Neuron (in vitro differentiated cells): ENCODE measurements around the gene MESD.

Source experiments
- H2AFZ ChIP-seq: one replicate; pipeline ENCODE4 v1.6.1; 2013; ENCODE audit warnings: low read depth, mild to moderate bottlenecking, inconsistent platforms, low read length, moderate library complexity
- H3K27me3 ChIP-seq: one replicate; pipeline ENCODE4 v1.6.1; 2013; ENCODE audit warnings: low read length; ENCODE audit not compliant: insufficient read depth
- H3K36me3 ChIP-seq: one replicate; pipeline ENCODE4 v1.6.1; 2013; ENCODE audit warnings: low read length; ENCODE audit not compliant: insufficient read depth
- H3K4me1 ChIP-seq: one replicate; pipeline ENCODE4 v1.6.1; 2013; ENCODE audit warnings: low read length; ENCODE audit not compliant: insufficient read depth
- H3K4me3 ChIP-seq: 2 replicates; pipeline ENCODE4 v1.5.1; 2013; ENCODE audit warnings: mild to moderate bottlenecking, low read length, moderate library complexity
- H3K9me3 ChIP-seq: one replicate; pipeline ENCODE4 v1.6.1; 2013; ENCODE audit warnings: low read length

The MESD gene

DNA sequence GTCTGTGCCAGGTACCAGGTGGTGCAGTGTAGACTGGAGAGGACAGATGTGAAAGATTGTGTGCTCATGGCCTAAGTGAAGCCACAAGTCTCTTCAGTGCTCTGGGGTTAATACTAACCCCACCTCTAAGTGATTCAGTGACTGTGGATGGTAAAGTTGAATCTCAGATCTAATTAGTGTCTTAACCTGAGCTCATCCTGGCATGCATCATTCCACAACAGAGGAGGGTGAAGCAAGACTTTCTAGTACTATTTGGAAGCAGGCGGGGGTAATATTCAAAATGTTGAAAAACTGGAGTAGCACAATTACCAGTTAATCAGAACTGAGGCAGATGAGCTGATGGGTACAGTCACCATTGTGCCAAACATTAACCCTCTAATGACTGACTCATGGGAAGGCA is 2.8 kb upstream of the MESD start:
- Histone ChIP-seq H3K36me3 (no peaks in the 10 kb centered on the region), H3K4me3 (no peak overlapping the region), H3K9me3 (no peaks in the 10 kb centered on the region), H3K4me1 (peaks cover 17% of the 10 kb centered on the region), H2AFZ (no peak overlapping the region), H3K27me3 (no peaks in the 10 kb centered on the region)

DNA sequence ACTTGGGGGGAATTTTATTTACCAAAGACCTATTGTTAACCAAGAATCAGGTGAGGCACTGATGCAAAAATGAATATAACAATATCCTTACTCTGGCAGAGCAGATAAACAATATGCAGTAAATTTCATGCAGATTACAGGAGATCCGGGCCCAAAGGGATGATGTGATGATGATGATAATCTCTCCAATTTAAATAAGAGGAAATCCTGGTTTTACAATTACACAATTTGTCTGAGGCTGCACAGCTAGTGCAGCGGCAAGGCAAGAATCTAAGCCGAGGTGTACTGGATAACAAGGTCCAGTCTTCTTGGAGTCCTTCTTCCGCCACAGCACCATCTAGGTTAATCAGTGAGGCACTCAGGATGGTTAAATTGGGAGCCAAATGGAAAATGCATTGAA is 2.4 kb upstream of the MESD start:
- Histone ChIP-seq H3K36me3 (no peaks in the 10 kb centered on the region), H3K4me1 (peaks cover 17% of the 10 kb centered on the region), H3K9me3 (no peaks in the 10 kb centered on the region), H2AFZ (no peak overlapping the region), H3K27me3 (no peaks in the 10 kb centered on the region), H3K4me3 (no peak overlapping the region)

DNA sequence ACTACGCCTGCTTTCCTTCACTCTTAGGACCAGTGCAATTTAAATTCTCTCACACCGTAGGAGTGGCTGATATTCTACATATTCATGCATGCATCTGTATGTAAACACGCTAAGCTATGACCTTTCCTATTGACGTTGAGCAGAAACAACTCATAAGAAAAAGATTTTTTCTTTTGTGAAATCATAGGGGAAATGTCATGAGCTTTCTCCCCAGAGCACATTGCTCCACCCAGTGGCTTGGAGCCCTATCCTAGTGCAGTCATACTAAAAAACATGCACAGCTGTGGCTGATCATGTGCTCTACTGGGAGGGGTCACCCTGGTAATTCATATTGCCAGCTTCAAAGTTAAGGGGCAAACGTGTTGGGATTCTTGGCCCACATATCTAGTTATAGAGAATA is 1.8 kb upstream of the MESD start:
- Histone ChIP-seq H3K9me3 (no peaks in the 10 kb centered on the region), H3K4me1 (peaks cover 17% of the 10 kb centered on the region), H3K27me3 (no peaks in the 10 kb centered on the region), H2AFZ (no peak overlapping the region), H3K36me3 (no peaks in the 10 kb centered on the region), H3K4me3 (no peak overlapping the region)

DNA sequence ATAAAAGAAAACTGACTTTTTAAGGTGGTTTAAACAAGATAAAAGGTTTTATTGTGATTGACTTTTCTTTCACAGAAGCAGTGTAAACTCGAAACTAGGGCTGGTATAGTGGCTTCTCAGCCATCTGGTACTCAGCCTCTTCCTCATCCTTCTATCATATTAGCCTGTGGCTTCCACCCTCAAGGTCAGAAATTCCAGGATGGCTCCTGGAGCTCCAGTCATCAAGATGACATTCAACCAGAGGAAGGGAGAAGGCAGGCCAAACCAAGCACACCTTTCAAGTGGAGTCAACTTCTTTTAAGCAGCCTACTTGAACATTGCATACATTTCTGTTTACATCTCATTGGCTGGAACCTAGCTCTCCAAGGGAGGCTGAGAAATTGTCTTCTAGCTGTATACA is 1.3 kb upstream of the MESD start:
- Histone ChIP-seq H3K9me3 (no peaks in the 10 kb centered on the region), H3K4me3 (no peak overlapping the region), H2AFZ (no peak overlapping the region), H3K4me1 (peaks cover 17% of the 10 kb centered on the region), H3K27me3 (no peaks in the 10 kb centered on the region), H3K36me3 (no peaks in the 10 kb centered on the region)

DNA sequence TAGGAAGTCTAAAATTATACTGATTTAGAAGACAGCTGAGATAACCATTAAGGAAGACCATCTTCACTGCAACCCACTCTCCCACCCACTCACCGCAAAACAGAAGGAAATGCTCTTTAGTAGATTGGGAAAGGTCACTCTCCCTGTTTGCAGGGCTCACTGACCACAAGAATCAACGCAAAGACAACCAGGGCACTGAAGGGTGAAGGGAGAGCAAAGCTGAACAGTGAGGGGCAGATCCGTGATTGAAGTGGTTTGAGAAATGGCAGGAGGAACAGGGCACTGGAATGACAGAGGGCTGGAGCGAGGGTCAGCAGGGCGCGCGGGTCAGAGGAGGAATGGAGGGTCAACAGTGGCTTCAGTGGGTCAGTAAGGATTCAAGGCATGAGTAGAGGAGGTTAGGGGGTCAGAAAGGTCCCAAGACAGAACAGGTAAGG is 520 bp downstream of the MESD start:
- no peaks in the 10 kb centered on the region for H3K27me3 ChIP-seq

DNA sequence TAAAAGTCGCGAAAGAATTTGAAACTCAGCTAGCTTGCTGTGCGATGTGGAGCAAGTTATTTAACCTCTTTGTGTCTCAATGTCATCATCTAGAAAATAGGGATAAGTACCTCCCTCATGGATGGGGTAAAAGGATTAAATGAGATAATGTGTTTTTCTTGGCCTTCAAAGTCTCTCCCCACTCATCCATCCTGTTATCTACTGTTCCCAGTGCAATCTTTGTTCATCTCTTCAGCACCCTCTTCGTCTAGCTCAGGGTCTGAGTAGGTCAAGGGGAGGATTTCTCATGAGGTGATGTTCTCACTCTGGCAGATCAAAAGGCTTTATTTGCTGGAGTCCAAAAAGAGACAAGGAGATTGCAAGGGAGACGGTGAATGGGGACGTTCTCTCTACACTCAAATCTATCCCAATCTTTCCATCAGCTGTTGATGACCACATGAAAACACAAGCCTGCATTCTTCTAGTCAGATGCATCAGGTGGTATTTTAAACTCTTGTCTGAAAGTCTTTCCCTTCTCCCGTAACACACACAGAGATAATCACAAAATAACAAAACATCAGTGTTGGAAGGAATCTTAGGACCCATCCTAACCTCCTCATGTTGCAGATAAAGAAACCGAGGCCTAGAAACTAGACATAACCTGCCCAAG is 1.3 kb downstream of the MESD start:
- Histone ChIP-seq H3K4me1 (peaks cover 13% of the 10 kb centered on the region), H3K27me3 (no peaks in the 10 kb centered on the region), H3K9me3 (no peaks in the 10 kb centered on the region), H2AFZ (no peak overlapping the region), H3K36me3 (peaks cover 7% of the 10 kb centered on the region), H3K4me3 (peak overlapping the region; percentile 62)

More for the DNA sequence above, 520 bp downstream of the MESD start:
- Histone ChIP-seq H3K4me1 (peaks cover 13% of the 10 kb centered on the region), H3K36me3 (peaks cover 6% of the 10 kb centered on the region), H3K9me3 (no peaks in the 10 kb centered on the region), H3K4me3 (peak overlapping the region; percentile 62), H2AFZ (peak overlapping the region; percentile 62)

DNA sequence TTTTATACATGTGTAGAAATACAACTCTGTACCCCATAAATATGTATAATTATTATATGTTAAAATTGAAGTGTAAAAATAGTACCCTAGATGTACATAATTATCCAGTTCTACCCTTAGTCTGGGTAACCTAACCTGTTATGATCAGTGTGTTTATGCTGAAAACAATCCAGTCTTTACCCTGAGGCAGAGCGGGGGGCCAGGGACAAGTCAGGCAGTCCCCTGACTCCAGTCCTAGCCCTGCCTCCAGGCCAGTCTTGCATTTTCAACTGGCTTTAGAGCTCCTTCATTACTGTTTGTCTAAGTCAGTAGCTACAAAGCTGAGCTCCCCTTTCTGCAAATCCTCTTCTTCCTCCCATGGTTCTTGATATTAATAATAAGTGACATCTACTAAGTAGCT is 3.1 kb downstream of the MESD start:
- Histone ChIP-seq H3K9me3 (no peaks in the 10 kb centered on the region), H3K4me1 (peaks cover 13% of the 10 kb centered on the region), H2AFZ (no peak overlapping the region), H3K36me3 (peaks cover 13% of the 10 kb centered on the region), H3K27me3 (no peaks in the 10 kb centered on the region), H3K4me3 (no peak overlapping the region)

DNA sequence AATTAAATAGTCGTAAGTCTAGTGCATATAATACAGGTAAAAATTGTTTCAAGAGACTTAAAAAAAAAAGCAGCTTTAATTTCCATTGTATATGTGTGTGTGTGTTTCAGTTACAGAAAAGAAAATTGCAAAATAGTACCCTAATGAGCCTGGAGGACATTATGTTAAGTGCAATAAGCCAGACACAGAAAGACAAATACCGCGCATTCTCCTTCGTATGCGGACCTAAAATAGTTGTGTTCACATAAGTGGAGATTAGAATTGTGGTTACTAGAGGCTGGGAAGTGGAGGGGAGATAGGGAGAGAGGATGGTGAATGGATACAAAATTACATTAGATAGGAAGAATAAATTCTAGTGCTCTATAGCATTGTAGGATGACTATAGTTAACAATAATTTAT is 3.6 kb downstream of the MESD start:
- peaks cover 13% of the 10 kb centered on the region for H3K4me1 ChIP-seq
- no peaks in the 10 kb centered on the region for H3K9me3 ChIP-seq
- no peaks in the 10 kb centered on the region for H3K27me3 ChIP-seq
- peaks cover 13% of the 10 kb centered on the region for H3K36me3 ChIP-seq
- H3K4me3 ChIP-seq: no peak overlapping the region
- H2AFZ ChIP-seq: no peak overlapping the region

DNA sequence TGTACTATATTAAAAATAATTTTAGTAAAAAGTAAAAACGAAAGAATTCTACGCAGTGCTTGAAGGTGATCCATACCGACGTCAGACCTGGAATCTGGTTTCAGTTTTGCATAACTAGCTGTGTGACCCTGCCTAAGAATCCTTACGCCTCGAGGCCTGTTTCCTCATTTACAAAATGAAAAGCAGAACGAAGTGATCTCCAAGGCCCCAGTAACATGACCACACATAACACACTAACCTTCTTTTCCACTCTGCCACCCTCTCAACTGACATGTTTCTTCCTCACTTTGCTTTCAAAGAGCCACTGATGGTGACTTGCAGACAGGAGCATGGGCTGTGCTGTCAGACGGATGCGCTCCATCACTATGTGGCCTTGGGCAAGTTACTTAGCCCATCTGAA is 4.8 kb downstream of the MESD start:
- Histone ChIP-seq H3K36me3 (peaks cover 21% of the 10 kb centered on the region), H2AFZ (no peak overlapping the region), H3K27me3 (no peaks in the 10 kb centered on the region), H3K4me1 (peaks cover 10% of the 10 kb centered on the region), H3K9me3 (no peaks in the 10 kb centered on the region), H3K4me3 (no peak overlapping the region)

DNA sequence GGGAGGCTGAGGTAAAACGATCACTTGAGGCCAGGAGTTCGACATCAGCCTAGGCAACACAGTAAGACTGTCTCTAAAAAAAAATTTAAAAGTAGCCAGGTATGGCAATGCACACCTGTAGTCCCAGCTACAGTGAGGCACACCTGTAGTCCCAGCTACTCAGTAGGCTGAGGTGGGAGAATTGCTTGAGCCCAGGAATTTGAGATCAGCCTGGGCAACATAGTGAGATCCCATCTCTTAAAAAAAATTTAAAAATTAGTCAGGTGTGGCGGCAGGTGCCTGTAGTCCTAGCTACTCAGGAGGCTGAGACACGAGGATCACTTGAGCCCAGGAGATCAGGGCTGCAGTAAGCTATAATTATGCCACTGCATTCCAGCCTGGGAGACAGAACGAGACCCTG is 6.8 kb downstream of the MESD start:
- H3K4me1 ChIP-seq: peaks cover under 1% of the 10 kb centered on the region
- peaks cover 41% of the 10 kb centered on the region for H3K36me3 ChIP-seq
- H3K9me3 ChIP-seq: no peaks in the 10 kb centered on the region
- no peak overlapping the region for H3K4me3 ChIP-seq
- H2AFZ ChIP-seq: no peak overlapping the region
- H3K27me3 ChIP-seq: no peaks in the 10 kb centered on the region

DNA sequence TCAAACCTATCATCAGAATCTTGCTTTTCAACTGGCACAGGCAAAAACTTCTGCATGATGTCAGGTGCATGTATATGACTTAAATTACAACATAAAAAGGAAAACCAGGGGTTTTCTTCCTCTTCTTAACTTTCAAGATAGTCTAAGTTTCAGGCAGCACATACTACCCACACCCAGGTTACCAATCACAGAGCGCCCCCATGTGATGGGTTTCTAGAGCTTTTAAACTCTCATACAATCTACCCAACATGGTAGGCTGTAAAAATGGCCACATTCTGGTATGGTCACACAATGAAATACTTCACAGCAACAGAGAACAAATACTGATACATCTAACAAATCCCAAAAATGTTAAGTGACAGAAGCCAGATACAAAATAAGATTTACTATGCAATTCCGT is 7.4 kb downstream of the MESD start:
- Histone ChIP-seq H3K9me3 (no peaks in the 10 kb centered on the region), H2AFZ (no peak overlapping the region), H3K4me3 (no peak overlapping the region), H3K27me3 (no peaks in the 10 kb centered on the region), H3K4me1 (no peaks in the 10 kb centered on the region), H3K36me3 (peaks cover 44% of the 10 kb centered on the region)

DNA sequence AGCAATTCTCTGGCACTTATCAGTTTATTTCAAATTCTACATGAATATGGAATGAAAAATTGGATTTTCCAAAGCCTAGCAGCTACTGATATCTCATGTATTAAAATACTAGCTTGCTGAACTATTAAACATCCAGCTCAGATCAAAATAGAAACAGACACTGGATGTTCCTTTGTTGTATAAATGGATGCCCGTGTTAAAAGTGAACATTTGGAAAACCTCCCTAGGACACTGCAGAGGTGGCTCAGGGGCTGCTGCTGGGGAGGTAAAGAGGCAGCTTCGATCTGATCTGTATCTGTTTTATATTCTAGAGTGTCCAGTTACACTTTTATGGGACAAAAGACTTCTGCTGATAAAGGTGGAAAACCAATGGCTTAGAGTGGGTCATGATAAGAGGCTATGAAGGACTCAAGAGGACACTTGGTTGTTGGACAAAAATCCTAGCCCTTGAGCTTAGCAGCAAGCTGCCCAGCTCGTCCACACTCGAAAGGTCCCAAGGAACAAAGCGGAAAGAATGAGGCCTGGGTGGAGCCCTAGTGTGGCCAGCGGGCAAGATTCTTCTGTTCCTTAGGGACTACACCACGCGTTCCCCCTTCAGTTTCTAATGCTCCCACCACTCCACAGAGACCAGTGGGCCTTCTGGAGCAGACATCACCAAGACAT is 9.9 kb downstream of the MESD start:
- Histone ChIP-seq H3K36me3 (peaks cover 45% of the 10 kb centered on the region), H3K4me3 (no peak overlapping the region)

DNA sequence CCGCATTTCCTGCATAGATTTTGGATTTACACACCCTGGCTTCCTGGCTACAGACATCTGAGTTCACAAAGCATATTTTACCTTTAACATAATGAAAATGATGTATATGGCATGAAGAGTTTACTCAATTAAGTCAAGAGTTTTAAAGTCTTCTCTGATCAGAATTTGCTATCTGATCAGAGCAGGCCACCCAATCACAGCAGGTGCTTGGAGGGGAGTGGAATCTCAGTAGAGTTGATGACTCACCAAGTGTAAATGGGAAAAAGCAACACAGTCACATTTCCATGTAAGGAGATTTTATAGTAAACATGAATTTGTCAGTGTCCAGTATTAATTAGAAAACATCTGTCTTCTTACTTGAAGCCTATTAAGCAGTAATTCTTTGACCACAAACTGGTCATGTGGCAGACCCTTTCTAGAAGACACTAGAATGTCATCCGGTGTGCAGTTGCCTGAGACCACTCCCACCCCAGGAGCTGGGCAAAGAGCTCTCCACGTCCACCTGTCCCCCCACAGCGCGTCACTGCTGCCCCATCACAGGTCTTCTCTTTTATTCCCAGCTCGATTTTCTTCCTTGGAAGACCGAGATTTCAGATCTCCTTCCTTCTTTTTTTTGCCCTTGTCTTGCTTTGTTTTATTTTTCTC is 10.8 kb downstream of the MESD start:
- H3K36me3 ChIP-seq: peaks cover 44% of the 10 kb centered on the region
- no peak overlapping the region for H2AFZ ChIP-seq
- H3K4me3 ChIP-seq: no peak overlapping the region

More for the DNA sequence above, 9.9 kb downstream of the MESD start:
- no peaks in the 10 kb centered on the region for H3K4me1 ChIP-seq
- H3K9me3 ChIP-seq: no peaks in the 10 kb centered on the region
- H2AFZ ChIP-seq: no peak overlapping the region
- H3K27me3 ChIP-seq: no peaks in the 10 kb centered on the region

More for the DNA sequence above, 10.8 kb downstream of the MESD start:
- no peaks in the 10 kb centered on the region for H3K9me3 ChIP-seq
- H3K4me1 ChIP-seq: peaks cover 2% of the 10 kb centered on the region
- no peaks in the 10 kb centered on the region for H3K27me3 ChIP-seq
